PC-3 (cell line): ENCODE results near the gene KCNJ9.

Source experiments
- EZH2 ChIP-seq: fragments of 300-600 bp; sonication (generic); IDR thresholded peaks from one replicate; pipeline ENCODE4 v1.6.1; 2017; ENCODE audit warnings: antibody characterized with exemption, mild to moderate bottlenecking, low read length; ENCODE audit not compliant: unreplicated experiment
- TF ChIP-seq, protein P1 (sequence below): fragments of 300-600 bp; sonication (generic); conservative IDR thresholded peaks from 2 replicates; pipeline ENCODE4 v1.5.1; 2017; ENCODE audit warnings: antibody characterized with exemption, low read depth, mild to moderate bottlenecking, low read length

DNA sequence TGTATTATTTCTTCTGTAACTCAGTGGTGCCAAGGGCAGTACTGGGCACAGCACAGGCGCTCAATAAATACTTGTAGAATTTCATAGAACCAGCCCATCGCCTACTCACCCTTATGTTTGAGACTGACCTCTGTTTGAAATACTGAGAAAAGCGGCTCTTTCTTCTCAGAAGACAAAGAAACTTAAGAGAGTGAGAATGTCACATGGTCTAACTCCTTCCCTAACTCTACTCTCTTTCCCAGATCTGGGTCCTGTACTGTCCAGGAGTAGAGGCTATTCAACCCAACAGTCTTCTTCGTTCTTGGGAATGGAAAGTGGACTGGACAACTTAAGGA is 12.9 kb downstream of the KCNJ9 start:
- TF ChIP-seq, protein P1, sequence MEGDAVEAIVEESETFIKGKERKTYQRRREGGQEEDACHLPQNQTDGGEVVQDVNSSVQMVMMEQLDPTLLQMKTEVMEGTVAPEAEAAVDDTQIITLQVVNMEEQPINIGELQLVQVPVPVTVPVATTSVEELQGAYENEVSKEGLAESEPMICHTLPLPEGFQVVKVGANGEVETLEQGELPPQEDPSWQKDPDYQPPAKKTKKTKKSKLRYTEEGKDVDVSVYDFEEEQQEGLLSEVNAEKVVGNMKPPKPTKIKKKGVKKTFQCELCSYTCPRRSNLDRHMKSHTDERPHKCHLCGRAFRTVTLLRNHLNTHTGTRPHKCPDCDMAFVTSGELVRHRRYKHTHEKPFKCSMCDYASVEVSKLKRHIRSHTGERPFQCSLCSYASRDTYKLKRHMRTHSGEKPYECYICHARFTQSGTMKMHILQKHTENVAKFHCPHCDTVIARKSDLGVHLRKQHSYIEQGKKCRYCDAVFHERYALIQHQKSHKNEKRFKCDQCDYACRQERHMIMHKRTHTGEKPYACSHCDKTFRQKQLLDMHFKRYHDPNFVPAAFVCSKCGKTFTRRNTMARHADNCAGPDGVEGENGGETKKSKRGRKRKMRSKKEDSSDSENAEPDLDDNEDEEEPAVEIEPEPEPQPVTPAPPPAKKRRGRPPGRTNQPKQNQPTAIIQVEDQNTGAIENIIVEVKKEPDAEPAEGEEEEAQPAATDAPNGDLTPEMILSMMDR: no peak
- TF ChIP-seq EZH2: no peak
